HEK293 (cell line): ENCODE data around the gene VAV3.

ENCODE experiments used
- CTCF ChIA-PET: fragments of 350-600 bp; formaldehyde crosslinking; extraction: SDS; loops from one replicate; lab custom pipeline; 2021; ENCODE audit warnings: antibody characterized with exemption; lab: Yijun Ruan, JAX
- POLR2A ChIA-PET: fragments of 300-600 bp; formaldehyde crosslinking; extraction: SDS; loops from one replicate; lab custom pipeline; 2020; ENCODE audit warnings: antibody characterized with exemption, inconsistent platforms; lab: Yijun Ruan, JAX
- H3K27ac ChIP-seq: fragments of 200-500 bp; sonication (Bioruptor generic); 2 replicates; pipeline ENCODE4 v1.5.1; 2014; ENCODE audit warnings: low read depth, low read length, control low read depth, inconsistent platforms; ENCODE audit errors: extremely low read depth
- H3K36me3 ChIP-seq, 2 experiments: fragments of 200-500 bp in 1 of 2; sonication (Bioruptor generic) in 1 of 2; 1 replicate in 1 of 2; 2 replicates in 1 of 2; pipeline ENCODE4 v1.5.1; 2014 to 2017; ENCODE audit warnings: inconsistent platforms in 2 of 2, low read length in 2 of 2; ENCODE audit not compliant: control insufficient read depth in 2 of 2, insufficient read depth in 1 of 2
- H3K4me1 ChIP-seq: fragments of 200-500 bp; sonication (Bioruptor generic); 2 replicates; pipeline ENCODE4 v1.5.1; 2014; ENCODE audit warnings: mild to moderate bottlenecking, low read length, inconsistent platforms; ENCODE audit not compliant: control insufficient read depth, insufficient read depth
- H3K4me3 ChIP-seq: 2 replicates; pipeline ENCODE4 v1.5.1; 2011; ENCODE audit warnings: low read depth, mild to moderate bottlenecking, control low read depth, low read length, moderate library complexity
- H3K9me3 ChIP-seq: fragments of 200-500 bp; sonication (Bioruptor generic); 2 replicates; pipeline ENCODE4 v1.5.1; 2014; ENCODE audit warnings: low read depth, low read length, inconsistent platforms; ENCODE audit not compliant: control insufficient read depth, insufficient read depth
- BCL11B ChIP-seq: fragments of 450-650 bp; formaldehyde crosslinking; IDR thresholded peaks from 2 replicates; pipeline ENCODE4 v1.5.1; 2016; ENCODE audit warnings: low read depth, missing biosample characterization, missing genetic modification characterization
- EGR2 ChIP-seq: fragments of 450-650 bp; formaldehyde crosslinking; IDR thresholded peaks from 2 replicates; pipeline ENCODE4 v1.5.1; 2016; ENCODE audit warnings: low read depth, missing biosample characterization, missing genetic modification characterization
- FEZF1 ChIP-seq: fragments of 450-650 bp; formaldehyde crosslinking; IDR thresholded peaks from 2 replicates; pipeline ENCODE4 v1.5.1; 2016; ENCODE audit warnings: missing biosample characterization, missing genetic modification characterization
- HOXA7 ChIP-seq: sonication (generic); formaldehyde crosslinking; IDR thresholded peaks from 2 replicates; pipeline ENCODE4 v1.8.1; 2022; ENCODE audit warnings: missing genetic modification reagents, borderline replicate concordance
- KLF1 ChIP-seq: fragments of 450-650 bp; formaldehyde crosslinking; IDR thresholded peaks from 2 replicates; pipeline ENCODE4 v1.5.1; 2016; ENCODE audit warnings: missing biosample characterization, missing genetic modification characterization
- RBAK ChIP-seq: fragments of 450-650 bp; formaldehyde crosslinking; IDR thresholded peaks from 2 replicates; pipeline ENCODE4 v1.5.1; 2016; ENCODE audit warnings: missing biosample characterization, missing genetic modification characterization
- REPIN1 ChIP-seq: fragments of 450-650 bp; formaldehyde crosslinking; IDR thresholded peaks from 2 replicates; pipeline ENCODE4 v1.5.1; 2017; ENCODE audit warnings: missing biosample characterization, missing genetic modification characterization, low read depth
- SALL2 ChIP-seq: fragments of 450-650 bp; formaldehyde crosslinking; IDR thresholded peaks from 2 replicates; pipeline ENCODE4 v1.5.0; 2017; ENCODE audit warnings: missing biosample characterization, mild to moderate bottlenecking, missing genetic modification characterization, borderline replicate concordance
- SP2 ChIP-seq: fragments of 450-650 bp; formaldehyde crosslinking; IDR thresholded peaks from 2 replicates; pipeline ENCODE4 v1.5.1; 2016; ENCODE audit warnings: missing biosample characterization, missing genetic modification characterization
- SP7 ChIP-seq: fragments of 450-650 bp; formaldehyde crosslinking; IDR thresholded peaks from 2 replicates; pipeline ENCODE4 v1.5.1; 2016; ENCODE audit warnings: missing biosample characterization, missing genetic modification characterization
- TCF7L2 ChIP-seq: IDR thresholded peaks from 2 replicates; pipeline ENCODE4 v1.6.1; 2011; ENCODE audit warnings: low read depth, mild to moderate bottlenecking, inconsistent platforms, low read length, moderate library complexity, borderline replicate concordance
- YY1 ChIP-seq: fragments of 450-650 bp; formaldehyde crosslinking; IDR thresholded peaks from 2 replicates; pipeline ENCODE4 v1.5.1; 2018; ENCODE audit warnings: missing biosample characterization, missing genetic modification characterization
- ZNF157 ChIP-seq: fragments of 450-650 bp; formaldehyde crosslinking; IDR thresholded peaks from 2 replicates; pipeline ENCODE4 v1.5.1; 2016; ENCODE audit warnings: missing biosample characterization, missing genetic modification characterization
- ZNF174 ChIP-seq: fragments of 450-650 bp; formaldehyde crosslinking; IDR thresholded peaks from 2 replicates; pipeline ENCODE4 v1.5.0; 2017; ENCODE audit warnings: missing biosample characterization, mild to moderate bottlenecking, missing genetic modification characterization
- ZNF23 ChIP-seq: fragments of 450-650 bp; formaldehyde crosslinking; IDR thresholded peaks from 2 replicates; pipeline ENCODE4 v1.5.1; 2016; ENCODE audit warnings: missing biosample characterization, missing genetic modification characterization, borderline replicate concordance
- ZNF26 ChIP-seq: fragments of 450-650 bp; formaldehyde crosslinking; IDR thresholded peaks from 2 replicates; pipeline ENCODE4 v1.5.1; 2016; ENCODE audit warnings: missing biosample characterization, missing genetic modification characterization
- ZNF324 ChIP-seq: fragments of 450-650 bp; formaldehyde crosslinking; IDR thresholded peaks from 2 replicates; pipeline ENCODE4 v1.5.1; 2016; ENCODE audit warnings: missing biosample characterization, missing genetic modification characterization
- ZNF404 ChIP-seq: fragments of 450-650 bp; formaldehyde crosslinking; IDR thresholded peaks from 2 replicates; pipeline ENCODE4 v1.5.1; 2017; ENCODE audit warnings: missing biosample characterization, missing genetic modification characterization
- ZNF473 ChIP-seq: fragments of 450-650 bp; formaldehyde crosslinking; IDR thresholded peaks from 2 replicates; pipeline ENCODE4 v1.5.1; 2017; ENCODE audit warnings: missing biosample characterization, missing genetic modification characterization
- ZNF510 ChIP-seq: fragments of 450-650 bp; formaldehyde crosslinking; IDR thresholded peaks from 2 replicates; pipeline ENCODE4 v1.5.1; 2018; ENCODE audit warnings: mild to moderate bottlenecking, missing genetic modification characterization, missing biosample characterization; ENCODE audit not compliant: insufficient replicate concordance
- ZNF558 ChIP-seq: fragments of 450-650 bp; formaldehyde crosslinking; IDR thresholded peaks from 2 replicates; pipeline ENCODE4 v1.5.1; 2016; ENCODE audit warnings: missing biosample characterization, missing genetic modification characterization
- ZNF560 ChIP-seq: fragments of 450-650 bp; formaldehyde crosslinking; IDR thresholded peaks from 2 replicates; pipeline ENCODE4 v1.5.1; 2017; ENCODE audit warnings: missing biosample characterization, missing genetic modification characterization, borderline replicate concordance
- ZNF639 ChIP-seq: fragments of 450-650 bp; formaldehyde crosslinking; IDR thresholded peaks from 2 replicates; pipeline ENCODE4 v1.5.1; 2016; ENCODE audit warnings: missing biosample characterization, missing genetic modification characterization
- ZNF660 ChIP-seq: fragments of 450-650 bp; IDR thresholded peaks from 2 replicates; pipeline ENCODE4 v1.5.1; 2018; ENCODE audit warnings: missing biosample characterization, mild to moderate bottlenecking, missing genetic modification characterization
- ZNF664 ChIP-seq: fragments of 450-650 bp; formaldehyde crosslinking; IDR thresholded peaks from 2 replicates; pipeline ENCODE4 v1.5.1; 2016; ENCODE audit warnings: missing biosample characterization, missing genetic modification characterization
- ZNF837 ChIP-seq: fragments of 450-650 bp; formaldehyde crosslinking; IDR thresholded peaks from 2 replicates; pipeline ENCODE4 v1.5.1; 2016; ENCODE audit warnings: missing biosample characterization, missing genetic modification characterization
- TF ChIP-seq, protein P1 (sequence below): fragments of 450-650 bp; formaldehyde crosslinking; IDR thresholded peaks from 2 replicates; pipeline ENCODE4 v1.5.1; 2016; ENCODE audit warnings: missing biosample characterization, missing genetic modification characterization, borderline replicate concordance
- TF ChIP-seq, protein P2 (sequence below): fragments of 450-650 bp; formaldehyde crosslinking; IDR thresholded peaks from 2 replicates; pipeline ENCODE4 v1.5.1; 2017; ENCODE audit warnings: missing biosample characterization, missing genetic modification characterization
- TF ChIP-seq, protein P3 (sequence below): fragments of 450-650 bp; formaldehyde crosslinking; IDR thresholded peaks from 2 replicates; pipeline ENCODE4 v1.5.1; 2017; ENCODE audit warnings: missing biosample characterization, missing genetic modification characterization

VAV3 gene

GRCh38 chr1:107526524-107527198 lies 438.3 kb downstream of the VAV3 start:
- CTCF ChIA-PET: interaction anchor here (1.0 to 6.8 kb wide), 3 partner anchors 8 to 224 kb away, joined by 3 to 76 read pairs (median 46); no protein-coding TSS in a partner anchor
- H3K9me3 ChIP-seq: no peaks in the 10 kb centered on the region
- H3K27ac ChIP-seq: no peak overlapping the region
- TF ChIP-seq ZNF174 (tag by site-specific recombination) (no peak), ZNF473 (tag by site-specific recombination) (no peak), ZNF837 (tag by site-specific recombination) (no peak), HOXA7 (CRISPR knock-in tag) (no peak), ZNF664 (tag by site-specific recombination) (no peak), ZNF560 (no peak), ZNF639 (tag by site-specific recombination) (no peak), SP2 (tag by site-specific recombination) (no peak), RBAK (tag by site-specific recombination) (no peak), SP7 (no peak), TCF7L2 (no peak), ZNF404 (tag by site-specific recombination) (no peak), ZNF23 (tag by site-specific recombination) (no peak)
- TF ChIP-seq, protein P1, sequence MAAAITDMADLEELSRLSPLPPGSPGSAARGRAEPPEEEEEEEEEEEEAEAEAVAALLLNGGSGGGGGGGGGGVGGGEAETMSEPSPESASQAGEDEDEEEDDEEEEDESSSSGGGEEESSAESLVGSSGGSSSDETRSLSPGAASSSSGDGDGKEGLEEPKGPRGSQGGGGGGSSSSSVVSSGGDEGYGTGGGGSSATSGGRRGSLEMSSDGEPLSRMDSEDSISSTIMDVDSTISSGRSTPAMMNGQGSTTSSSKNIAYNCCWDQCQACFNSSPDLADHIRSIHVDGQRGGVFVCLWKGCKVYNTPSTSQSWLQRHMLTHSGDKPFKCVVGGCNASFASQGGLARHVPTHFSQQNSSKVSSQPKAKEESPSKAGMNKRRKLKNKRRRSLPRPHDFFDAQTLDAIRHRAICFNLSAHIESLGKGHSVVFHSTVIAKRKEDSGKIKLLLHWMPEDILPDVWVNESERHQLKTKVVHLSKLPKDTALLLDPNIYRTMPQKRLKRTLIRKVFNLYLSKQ (tag by site-specific recombination): no peak
- TF ChIP-seq, all 188 proteins: peak for 0
- H3K4me3 ChIP-seq: no peak overlapping the region
- no peaks in the 10 kb centered on the region for H3K36me3 ChIP-seq
- POLR2A ChIA-PET: no interaction called here
- no peaks in the 10 kb centered on the region for H3K4me1 ChIP-seq

GRCh38 chr1:107525961-107526360 lies 439.0 kb downstream of the VAV3 start:
- TF ChIP-seq EGR2 (tag by site-specific recombination): no peak
- TF ChIP-seq ZNF510: no peak
- no peak for TF ChIP-seq REPIN1 (tag by site-specific recombination)
- no peak for TF ChIP-seq SALL2 (tag by site-specific recombination)
- TF ChIP-seq ZNF558: no peak
- TF ChIP-seq, protein P2, sequence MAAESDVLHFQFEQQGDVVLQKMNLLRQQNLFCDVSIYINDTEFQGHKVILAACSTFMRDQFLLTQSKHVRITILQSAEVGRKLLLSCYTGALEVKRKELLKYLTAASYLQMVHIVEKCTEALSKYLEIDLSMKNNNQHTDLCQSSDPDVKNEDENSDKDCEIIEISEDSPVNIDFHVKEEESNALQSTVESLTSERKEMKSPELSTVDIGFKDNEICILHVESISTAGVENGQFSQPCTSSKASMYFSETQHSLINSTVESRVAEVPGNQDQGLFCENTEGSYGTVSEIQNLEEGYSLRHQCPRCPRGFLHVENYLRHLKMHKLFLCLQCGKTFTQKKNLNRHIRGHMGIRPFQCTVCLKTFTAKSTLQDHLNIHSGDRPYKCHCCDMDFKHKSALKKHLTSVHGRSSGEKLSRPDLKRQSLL (tag by site-specific recombination): no peak
- no peak for TF ChIP-seq ZNF324 (tag by site-specific recombination)
- TF ChIP-seq BCL11B (tag by site-specific recombination): no peak
- TF ChIP-seq KLF1 (tag by site-specific recombination): no peak
- TF ChIP-seq FEZF1 (tag by site-specific recombination): no peak
- no peak for TF ChIP-seq ZNF157
- TF ChIP-seq, protein P3, sequence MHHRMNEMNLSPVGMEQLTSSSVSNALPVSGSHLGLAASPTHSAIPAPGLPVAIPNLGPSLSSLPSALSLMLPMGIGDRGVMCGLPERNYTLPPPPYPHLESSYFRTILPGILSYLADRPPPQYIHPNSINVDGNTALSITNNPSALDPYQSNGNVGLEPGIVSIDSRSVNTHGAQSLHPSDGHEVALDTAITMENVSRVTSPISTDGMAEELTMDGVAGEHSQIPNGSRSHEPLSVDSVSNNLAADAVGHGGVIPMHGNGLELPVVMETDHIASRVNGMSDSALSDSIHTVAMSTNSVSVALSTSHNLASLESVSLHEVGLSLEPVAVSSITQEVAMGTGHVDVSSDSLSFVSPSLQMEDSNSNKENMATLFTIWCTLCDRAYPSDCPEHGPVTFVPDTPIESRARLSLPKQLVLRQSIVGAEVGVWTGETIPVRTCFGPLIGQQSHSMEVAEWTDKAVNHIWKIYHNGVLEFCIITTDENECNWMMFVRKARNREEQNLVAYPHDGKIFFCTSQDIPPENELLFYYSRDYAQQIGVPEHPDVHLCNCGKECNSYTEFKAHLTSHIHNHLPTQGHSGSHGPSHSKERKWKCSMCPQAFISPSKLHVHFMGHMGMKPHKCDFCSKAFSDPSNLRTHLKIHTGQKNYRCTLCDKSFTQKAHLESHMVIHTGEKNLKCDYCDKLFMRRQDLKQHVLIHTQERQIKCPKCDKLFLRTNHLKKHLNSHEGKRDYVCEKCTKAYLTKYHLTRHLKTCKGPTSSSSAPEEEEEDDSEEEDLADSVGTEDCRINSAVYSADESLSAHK: no peak
- no peak for TF ChIP-seq SP2 (tag by site-specific recombination)
- no peak for TF ChIP-seq ZNF660 (tag by site-specific recombination)
- TF ChIP-seq ZNF26 (tag by site-specific recombination): no peak
- TF ChIP-seq YY1 (tag by site-specific recombination): no peak
- Histone ChIP-seq H3K27ac (no peak overlapping the region), H3K4me3 (no peak overlapping the region), H3K36me3 (no peaks in the 10 kb centered on the region), H3K9me3 (no peaks in the 10 kb centered on the region), H3K4me1 (no peaks in the 10 kb centered on the region)
- CTCF ChIA-PET: interaction anchor here (1.0 to 6.8 kb wide), 2 partner anchors 9 to 225 kb away, joined by 3 to 76 read pairs; no protein-coding TSS in a partner anchor
- POLR2A ChIA-PET: no interaction called here
